Daoy (cell line): Measurements from ENCODE around the gene RETSAT. TPM values are rescaled to one million over a fixed set of nuclear protein-coding genes. Genes with fewer than 3 reads are reported as not detected.
"Not testable (repeated sequence)": the region's sequence is repeated elsewhere in the genome, so short reads cannot be mapped to it uniquely, and the experiment has no call there.

ENCODE experiments used
- DNase-seq: peaks from one replicate; pipeline ENCODE4 v3.0.0-alpha.2; 2015; ENCODE audit warnings: low read depth
- total RNA-seq: library from RNA; depleted of rRNA; stranded (reverse); fragments of >200 nt; shearing (Covaris generic); gene quantifications from 2 replicates; pipeline ENCODE4 v1.2.3, GENCODE V29; 2014

RETSAT gene
- total RNA-seq, 1 experiment from 2014 or later, result 18.8 TPM

DNA sequence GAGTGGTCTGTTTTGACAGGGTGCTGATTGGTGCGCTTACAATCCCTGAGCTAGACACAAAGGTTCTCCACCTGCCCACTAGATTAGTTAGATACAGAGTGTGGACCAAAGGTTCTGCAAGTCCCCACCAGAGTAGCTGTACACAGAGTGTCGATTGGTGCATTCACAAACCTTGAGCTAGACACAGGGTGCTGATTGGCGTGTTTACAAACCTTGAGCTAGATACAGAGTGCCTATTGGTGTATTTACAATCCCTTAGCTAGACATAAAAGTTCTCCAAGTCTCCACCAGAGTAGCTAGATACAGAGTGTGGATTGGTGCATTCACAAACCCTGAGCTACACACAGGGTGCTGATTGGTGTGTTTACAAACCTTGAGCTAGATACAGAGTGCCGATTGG lies 20.5 kb downstream of the RETSAT start:
- not testable (repeated sequence) for DNase-seq

DNA sequence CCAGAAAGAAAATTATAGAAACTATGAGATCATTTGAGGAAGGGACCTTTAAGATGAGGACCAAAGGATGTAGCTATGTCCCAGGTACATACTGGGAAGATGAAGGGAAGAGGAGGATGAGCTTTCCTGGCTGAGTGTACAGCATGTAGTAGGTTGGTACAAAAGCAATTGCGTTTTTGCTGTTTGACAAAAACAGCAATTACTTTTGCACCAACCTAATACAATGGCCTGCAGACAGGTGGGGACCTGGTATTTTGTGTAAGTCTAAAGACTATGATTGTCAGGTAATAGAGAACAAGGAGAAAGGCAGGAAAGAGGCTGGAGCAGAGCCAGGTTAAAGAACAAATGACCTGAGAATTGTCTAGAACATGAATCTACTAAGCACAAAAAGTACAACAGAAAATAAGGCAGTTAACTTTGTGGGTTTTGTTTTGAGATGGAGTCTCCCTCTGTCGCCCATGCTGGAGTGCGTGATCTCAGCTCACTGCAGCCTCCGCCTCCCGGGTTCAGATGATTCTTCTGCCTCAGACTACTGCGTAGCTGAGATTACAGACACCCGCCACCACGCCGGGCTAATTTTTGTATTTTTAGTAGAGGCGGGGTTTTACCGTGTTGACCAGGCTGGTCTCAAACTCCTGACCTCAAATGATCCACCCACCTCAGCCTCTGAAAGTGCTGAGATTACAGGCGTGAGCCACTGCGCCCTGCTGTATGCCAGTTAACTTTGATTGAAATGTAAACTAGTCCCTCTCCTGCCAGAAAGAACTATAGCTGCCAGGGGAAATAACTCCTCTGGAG lies 23.3 kb downstream of the RETSAT start:
- no peak for DNase-seq

DNA sequence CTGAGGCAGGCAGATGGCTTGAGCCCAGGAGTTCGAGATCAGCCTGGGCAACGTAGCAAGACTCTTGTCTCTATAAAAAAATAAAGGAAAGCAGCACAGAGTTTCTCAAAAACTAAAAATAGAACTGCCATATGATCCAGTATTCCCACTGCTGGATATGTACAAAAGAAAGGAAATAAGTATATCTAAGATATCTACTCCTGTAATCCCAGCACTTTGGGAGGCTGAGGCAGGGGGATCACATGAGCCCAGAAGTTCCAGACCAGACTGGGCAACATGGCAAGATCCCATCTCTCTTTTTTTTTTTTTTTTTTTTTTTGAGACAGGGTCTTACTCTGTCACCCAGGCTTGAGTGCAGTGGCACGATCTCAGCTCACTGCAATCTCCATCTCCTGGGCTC lies 24.6 kb downstream of the RETSAT start:
- DNase-seq, result not testable (repeated sequence)

DNA sequence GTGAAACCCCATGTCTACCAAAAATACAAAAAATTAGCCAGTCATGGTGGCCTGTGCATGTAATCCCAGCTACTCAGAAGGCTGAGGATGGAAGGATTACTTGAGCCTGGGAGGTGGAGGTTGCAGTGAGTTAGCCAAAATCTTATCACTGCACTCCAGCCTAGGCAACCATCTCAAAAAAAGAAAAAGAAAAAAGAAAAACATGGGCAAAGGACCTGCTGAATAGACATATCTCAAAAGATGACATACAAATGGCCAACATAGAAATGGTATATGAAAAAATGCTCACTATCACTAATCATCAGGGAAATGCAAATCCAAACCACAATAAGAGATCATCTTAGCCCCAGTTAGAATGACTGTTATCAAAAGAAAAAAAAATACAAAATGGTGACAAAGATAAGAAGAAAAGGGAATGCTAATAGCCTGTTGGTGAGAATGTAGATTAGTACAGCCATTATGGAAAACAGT lies 25.1 kb downstream of the RETSAT start:
- no peak for DNase-seq

DNA sequence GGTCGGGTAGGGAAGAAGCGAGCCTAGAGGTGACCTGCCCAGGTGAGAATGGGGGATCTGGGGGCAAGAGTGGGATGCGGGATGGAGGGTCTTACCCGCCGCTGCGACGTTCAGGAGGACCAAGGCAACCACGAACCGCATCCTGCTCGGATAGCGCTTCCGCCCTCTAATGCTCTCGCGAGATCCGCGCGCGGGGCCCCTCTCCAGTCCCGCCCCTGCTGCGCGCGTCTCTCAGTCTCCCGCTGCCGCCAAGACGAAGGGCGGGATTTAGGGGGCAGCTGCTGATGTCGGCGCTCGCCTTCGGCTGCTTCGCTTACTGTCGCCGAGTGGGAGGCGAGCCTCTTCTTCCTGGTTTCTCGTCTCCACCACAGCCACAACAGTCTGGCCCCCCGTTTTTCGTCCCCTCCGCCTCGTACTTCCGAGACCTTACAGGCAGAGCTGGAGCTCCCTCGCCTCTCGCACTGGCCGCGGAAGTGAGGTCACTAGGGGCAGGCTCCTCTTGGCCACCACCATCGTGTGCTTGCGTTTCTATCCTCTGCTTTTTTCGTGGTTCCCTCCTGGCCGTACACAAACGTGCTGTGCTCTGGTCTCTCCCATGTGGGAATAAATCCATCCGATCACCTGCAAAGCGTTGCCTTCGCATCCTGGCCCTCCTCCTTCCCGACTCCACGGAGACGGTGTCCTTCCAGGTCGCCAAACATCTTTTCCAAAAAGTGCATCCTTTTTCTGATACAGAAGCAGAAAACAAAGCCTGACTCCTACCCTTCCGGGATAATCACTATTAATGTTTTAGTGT lies 26.3 kb downstream of the RETSAT start, which contains the start of gene TGOLN2:
TGOLN2 (minus strand) TSS at position 168 of the 796 bp plus-strand sequence; CDS start at position 141, 27 bp downstream.
- DNase-seq, result peak; percentile 95

DNA sequence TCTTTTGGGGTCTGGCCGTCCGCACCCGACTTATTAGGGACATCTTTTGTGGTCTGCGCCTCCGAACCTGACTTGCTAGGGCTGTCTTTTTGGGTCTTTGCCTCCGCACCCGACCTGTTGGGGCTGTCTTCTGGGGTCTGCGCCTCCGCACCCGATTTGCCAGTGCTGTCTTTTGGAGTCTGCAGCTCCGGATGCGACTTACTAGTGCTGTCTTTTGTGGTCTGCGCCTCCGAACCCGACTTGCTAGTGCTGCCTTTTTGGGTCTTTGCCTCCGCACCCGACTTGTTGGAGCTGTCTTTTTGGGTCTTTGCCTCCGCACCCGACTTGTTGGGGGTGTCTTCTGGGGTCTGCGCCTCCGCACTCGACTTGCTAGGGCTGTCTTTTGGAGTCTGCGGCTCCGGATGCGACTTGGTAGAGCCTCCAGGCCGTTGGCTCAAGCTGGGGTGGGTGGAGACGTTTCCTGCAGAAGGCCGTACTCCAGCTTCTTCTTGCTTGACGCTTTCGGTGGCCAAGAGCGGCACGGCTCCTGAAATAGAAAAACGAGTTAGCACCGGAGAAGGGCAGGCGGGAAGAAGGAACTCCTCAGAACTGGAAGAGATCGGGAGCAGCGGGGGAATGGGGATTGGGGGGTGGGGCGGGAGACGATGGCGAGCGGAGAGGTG lies 27.0 kb downstream of the RETSAT start:
- DNase-seq, result peak; percentile 49

DNA sequence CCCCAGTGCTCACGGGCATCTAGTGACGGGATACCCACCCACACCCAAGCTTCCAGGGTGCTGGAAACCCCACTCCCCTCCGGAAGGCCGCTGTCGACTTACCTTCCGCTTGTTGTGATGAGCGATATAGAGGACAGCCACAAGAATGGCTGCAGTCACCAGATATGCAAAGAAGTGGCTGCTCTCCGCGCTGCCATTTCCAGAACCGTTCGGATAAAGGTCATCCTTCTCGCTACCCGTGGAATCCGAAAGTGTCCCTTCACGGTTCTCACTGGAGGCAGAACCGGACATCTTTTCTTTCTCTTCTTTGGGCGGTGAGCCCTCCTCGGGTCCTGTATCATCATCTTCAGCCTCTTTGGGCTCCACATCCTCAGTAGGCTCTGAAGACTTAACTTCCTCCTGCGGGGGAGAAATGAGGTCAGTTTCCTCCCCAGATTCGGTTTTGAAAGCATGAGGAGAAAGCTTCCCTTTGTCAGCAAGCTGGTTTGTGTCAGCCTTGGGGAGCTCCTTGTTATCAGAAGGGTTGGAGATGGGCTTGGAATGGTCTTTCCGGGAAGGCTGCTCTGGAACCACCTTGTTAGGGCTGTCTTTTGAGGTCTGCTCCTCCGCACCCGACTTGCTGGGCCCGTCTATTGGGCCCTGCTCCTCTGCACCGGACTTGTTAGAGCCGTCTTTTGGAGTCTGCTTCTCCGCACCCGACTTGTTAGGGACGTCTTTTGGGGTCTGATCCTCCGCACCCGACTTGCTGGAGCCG lies 27.7 kb downstream of the RETSAT start:
- peak; percentile 25 for DNase-seq

DNA sequence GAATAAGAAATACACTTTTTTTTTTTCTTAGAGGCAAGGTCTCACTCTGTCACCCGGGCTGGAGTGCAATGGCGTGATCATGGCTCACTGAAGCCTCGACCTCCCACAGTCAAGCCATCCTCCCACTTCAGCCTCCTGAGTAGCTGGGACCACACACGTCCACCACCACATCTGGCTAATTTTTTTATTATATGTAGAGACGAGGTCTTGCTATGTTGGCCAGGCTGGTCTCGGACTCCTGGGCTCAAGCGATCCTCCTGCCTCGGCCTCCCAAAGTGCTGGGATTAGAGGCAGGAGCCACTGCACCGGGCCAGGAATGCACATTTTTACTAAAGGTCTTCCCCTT lies 28.9 kb downstream of the RETSAT start:
- no peak for DNase-seq

DNA sequence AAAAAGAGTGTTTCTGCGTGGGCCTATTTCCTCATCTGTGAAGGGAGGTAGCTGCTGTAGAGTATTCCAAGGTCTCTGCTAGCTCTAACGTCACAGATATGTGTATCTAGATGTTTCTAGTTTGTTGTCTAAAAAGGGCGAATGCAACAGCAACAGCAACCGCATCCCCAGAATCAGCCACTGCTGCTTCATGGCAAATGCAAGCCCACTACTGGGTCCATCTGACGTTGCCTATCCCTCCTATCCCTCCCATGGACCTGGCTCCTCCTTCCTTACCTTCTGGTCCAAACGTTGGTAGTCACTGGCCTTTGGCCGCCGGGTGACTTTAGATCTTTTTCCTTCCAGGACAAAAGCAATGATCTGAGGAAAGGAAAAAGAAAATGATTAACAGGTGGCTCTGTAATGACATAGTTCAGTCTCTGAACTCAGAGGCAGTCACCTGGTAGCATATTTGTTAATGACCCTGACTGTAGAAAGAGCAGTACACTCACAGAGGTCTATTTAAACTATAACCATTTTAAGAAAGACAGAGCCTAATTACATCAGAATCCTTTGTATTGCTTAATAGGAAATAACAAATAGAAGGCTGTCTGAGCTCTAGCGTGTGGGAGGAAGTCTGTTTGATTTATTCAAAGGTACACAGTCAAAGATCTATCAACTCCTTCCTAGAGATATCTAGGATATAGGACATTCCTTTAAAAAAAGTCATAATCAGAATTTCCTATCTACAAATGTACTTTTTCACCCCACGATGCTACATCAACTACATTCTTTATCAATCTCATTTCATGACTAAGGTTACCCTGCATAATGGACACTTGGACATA lies 29.5 kb downstream of the RETSAT start:
- DNase-seq, result no peak

DNA sequence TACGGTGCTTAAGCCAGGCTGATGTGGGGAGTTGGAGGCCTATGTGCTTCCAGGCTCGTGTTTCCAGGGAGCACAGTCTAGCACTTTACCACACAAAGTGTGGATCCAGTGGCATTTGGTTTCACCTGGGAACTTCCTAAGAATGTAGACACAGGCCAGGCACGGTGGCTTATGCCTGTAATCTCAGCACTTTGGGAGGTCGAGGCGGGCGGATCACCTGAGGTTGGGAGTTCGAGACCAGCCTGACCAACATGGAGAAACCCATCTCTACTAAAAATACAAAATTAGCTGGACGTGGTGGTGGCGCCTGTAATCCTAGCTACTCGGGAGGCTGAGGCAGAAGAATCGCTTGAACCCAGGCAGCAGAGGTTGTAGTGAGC lies 30.4 kb downstream of the RETSAT start:
- not testable (repeated sequence) for DNase-seq

DNA sequence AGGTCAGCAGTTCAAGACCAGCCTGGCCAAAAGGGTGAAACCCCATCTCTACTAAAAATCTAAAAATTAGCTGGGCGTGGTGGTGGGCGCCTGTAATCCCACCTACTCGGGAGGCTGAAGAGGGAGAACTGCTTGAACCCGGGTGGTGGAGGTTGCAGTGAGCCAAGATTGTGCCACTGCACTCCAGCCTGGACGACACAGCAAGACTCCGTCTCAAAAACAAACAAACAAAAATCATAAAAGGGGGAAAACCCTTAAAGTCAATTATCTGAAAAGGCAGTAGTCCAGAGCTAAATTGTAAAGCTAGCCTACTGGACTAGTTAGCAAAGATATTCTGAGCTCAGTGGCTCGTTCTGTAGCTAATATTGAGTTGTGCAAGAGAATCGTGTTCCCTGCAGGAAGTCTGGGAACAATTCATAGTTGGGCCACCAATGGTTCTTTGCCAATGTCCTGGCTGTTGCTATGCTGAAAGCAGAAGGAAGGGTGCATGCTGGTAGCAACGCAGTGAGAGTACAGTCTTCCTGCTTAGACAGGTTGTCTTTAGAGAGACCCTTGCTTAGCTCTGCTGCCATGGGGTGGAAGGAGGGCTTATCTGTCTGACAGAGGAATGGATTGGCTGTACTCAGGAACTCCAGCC lies 30.9 kb downstream of the RETSAT start:
- DNase-seq, result no peak

DNA sequence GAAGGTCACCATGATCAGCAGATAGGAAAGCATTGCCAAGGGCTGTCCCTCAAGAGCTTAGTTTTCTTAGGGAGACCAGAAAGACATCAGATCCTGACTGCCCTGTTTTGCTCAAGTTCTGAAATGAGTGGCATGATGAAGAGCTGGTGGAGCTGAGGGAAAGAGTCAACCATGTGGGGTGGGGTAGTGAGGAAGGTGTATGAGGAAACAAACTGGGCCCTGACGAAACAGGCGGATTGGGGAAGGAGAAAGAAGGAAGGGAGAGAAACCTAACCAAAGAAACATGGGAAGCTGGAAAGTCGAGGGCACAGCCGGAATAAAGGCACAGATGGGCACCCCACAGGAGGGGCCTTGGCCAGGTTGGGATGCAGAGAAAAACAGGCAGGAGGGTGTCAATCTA lies 34.5 kb downstream of the RETSAT start:
- DNase-seq, result no peak

DNA sequence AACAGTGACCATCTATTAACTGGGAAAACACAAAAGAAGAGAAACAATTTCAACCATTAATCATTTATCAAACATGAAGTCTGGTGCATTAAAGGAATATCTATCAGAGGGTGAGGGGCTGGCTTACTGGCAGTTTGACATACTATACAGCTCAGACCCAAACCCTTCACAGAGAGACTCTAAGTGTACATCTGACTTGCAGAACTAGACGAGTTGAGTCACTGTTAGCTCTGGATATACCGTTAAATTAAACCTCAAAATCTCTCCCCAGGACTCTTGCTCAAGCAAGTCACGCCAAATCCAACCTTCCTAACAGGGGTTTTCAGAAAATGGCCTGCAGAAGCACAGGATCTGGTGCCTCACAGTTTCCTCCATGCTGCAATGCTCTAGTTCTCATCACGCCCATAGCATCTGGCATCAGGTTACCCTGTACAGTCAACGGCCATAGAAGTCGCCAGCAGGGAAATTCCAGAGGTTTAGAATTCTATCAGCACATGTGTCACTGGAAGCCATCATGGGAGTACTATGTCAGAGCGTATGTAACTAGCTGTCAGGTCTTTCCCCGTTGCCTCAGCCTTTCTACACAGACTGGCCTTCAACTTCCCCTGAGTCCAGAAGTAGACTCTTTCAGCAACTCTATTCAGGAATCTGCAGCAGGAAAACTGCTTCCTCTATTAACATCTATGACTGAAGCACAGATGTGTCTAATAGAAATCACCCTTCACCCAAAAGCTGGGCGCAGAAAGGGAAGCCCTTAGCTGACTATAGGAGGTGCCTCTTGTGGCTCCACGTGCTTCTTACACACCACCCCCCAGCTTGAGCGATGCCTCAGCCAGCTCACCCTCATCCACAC lies 35.9 kb downstream of the RETSAT start:
- DNase-seq, result peak; percentile 84

DNA sequence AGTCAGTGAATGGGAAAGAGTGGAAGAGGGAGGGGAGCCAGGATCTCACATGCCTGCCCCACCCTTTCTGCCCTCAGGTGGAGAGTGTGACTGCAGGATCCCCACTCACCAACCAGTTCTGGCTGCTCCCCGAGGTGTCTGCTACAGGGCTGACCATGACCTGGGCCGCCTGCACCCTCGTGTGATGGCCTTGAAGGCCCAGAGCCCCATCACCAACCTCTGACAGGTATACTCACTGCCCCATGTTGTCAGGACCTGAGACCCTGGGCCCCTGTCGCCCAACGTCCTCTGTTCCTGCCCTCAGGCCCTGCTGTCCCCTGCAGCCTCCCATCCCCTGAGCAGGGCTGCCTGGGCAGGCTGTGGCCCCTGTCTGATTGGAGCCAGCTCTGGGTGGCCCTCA lies 38.4 kb downstream of the RETSAT start:
- DNase-seq, result not testable (repeated sequence)

DNA sequence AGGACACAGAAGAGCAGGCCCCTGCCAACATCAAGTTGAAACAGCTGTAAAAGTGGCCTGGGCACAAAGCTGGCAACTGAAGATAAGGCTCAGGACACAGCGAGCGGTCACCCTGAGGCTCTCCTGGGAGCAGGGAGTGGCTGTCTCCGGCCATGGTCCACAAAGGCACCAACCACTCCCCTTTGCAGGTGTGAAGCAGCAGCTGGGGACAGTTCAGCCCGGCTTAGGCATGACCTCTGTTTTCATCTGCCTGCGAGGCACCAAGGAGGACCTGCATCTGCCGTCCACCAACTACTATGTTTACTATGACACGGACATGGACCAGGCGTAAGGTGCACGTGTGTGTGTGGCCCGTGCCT lies 39.5 kb downstream of the RETSAT start:
- DNase-seq, result no peak

DNA sequence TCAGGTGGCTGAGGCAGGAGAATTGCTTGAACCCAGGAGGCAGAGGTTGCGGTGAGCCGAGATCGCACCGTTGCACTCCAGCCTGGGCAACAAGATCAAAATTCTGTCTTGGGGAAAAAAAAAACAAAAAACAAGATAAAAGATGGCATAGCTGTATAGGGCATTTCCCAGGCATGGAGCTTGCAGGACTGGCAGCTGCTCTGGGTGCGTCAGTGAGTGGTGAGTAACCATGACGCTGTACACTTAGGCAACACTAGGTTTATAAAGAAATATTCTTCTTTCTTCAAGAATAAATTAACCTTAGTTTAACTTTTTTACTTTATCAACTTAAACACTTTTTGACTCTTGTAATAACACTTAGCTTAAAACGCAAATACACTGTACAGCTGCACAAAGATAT lies 41.9 kb downstream of the RETSAT start:
- DNase-seq, result peak; percentile 58

DNA sequence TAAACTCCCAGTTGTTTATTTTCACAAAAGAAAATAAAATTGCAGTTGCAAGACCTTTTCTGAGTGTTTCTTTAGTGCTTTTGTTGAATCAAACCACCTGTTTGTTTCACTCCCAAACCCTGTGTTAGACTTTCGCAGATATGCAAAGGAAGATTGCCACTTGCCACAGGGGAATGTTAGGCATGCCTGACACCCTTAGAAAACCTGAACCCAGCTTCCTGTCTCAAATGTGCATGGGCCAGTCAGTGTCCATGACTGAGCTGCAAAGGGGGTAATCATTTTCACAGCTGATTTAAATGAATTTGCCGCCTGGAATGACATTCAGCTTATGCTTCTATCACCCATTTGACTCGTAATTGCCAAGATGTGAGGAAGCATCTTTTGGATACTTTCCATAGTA lies 44.0 kb downstream of the RETSAT start:
- DNase-seq, result no peak

DNA sequence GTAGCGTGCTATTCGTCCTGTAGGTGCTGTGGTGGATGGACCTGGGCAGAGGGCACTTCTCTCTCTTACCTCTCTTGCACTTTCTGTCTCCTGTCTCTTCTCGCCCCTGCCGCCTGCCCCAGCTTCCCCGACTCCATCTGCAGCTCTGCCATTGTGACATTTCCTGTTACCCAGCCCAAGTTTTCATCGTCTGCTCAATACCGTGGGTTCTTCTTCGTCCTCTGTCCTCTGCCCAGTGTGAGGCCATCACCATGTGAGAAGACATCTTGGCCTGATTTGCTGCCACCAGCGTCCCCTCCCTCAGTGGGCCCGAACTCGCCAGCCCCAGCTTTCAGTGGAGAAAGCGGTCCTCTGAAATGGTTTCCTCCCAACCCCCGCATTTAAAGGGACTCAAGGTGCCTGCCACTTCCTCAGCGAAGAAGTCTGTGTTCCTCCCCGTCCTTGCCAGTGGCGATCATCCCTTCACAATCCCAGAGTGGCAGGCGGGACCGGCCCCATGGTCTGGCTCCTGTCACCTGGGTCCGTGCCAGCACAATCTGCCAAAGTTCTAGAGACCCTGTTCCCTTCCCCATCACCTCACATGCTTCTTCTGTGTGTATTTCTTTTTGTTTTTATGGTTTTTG lies 44.5 kb downstream of the RETSAT start:
- DNase-seq, result no peak
